Osteoblast (primary cell): ENCODE measurements around the gene SPHK2. TPM values are rescaled to one million over a fixed set of nuclear protein-coding genes. Genes with fewer than 3 reads are reported as not detected.

Experiments used
- DNase-seq: peaks from one replicate; pipeline ENCODE4 v3.0.0; 2011; ENCODE audit warnings: low spot score, mixed read lengths; ENCODE audit not compliant: insufficient read length; ENCODE audit errors: missing footprints
- H2AFZ ChIP-seq: 2 replicates; pipeline ENCODE4 v1.6.0; 2011; ENCODE audit warnings: mild to moderate bottlenecking, low read length
- H3K27ac ChIP-seq: 2 replicates; pipeline ENCODE4 v1.5.1; 2011; ENCODE audit warnings: mild to moderate bottlenecking, low read depth, low read length, moderate library complexity
- H3K27me3 ChIP-seq: 2 replicates; pipeline ENCODE4 v1.6.0; 2012; ENCODE audit warnings: mild to moderate bottlenecking, control low read depth, inconsistent platforms, low read length, moderate library complexity; ENCODE audit not compliant: insufficient read depth
- H3K36me3 ChIP-seq: 2 replicates; pipeline ENCODE4 v1.5.1; 2011; ENCODE audit warnings: mild to moderate bottlenecking, low read length, control low read depth, moderate library complexity; ENCODE audit not compliant: insufficient read depth
- H3K4me1 ChIP-seq: 2 replicates; pipeline ENCODE4 v1.5.1; 2011; ENCODE audit warnings: mild to moderate bottlenecking, low read length, control low read depth, moderate library complexity; ENCODE audit not compliant: insufficient read depth
- H3K4me2 ChIP-seq: 2 replicates; pipeline ENCODE4 v1.6.0; 2011; ENCODE audit warnings: mild to moderate bottlenecking, low read length; ENCODE audit not compliant: insufficient read depth
- H3K4me3 ChIP-seq: fragments of 200-600 bp; sonication (generic); 3 replicates; pipeline ENCODE4 v1.5.1; 2012; ENCODE audit warnings: mild to moderate bottlenecking, low read length, inconsistent platforms; ENCODE audit not compliant: insufficient read depth
- H3K79me2 ChIP-seq: 2 replicates; pipeline ENCODE4 v1.6.0; 2012; ENCODE audit warnings: mild to moderate bottlenecking, low read length, control low read depth, inconsistent platforms; ENCODE audit not compliant: insufficient read depth
- H3K9me3 ChIP-seq: 2 replicates; pipeline ENCODE4 v1.5.1; 2011; ENCODE audit warnings: low read depth, low read length, control low read depth
- H4K20me1 ChIP-seq: 2 replicates; pipeline ENCODE4 v1.6.0; 2012; ENCODE audit warnings: mild to moderate bottlenecking, low read length, control low read depth; ENCODE audit not compliant: insufficient read depth
- CTCF ChIP-seq: IDR thresholded peaks from 2 replicates; pipeline ENCODE4 v1.5.1; 2011; ENCODE audit warnings: mild to moderate bottlenecking, low read depth, low read length, moderate library complexity; ENCODE audit errors: extremely low read depth
- total RNA-seq: library from RNA; depleted of rRNA; stranded (reverse); fragments of >200 nt; gene quantifications from 2 replicates; pipeline ENCODE4 v1.2.3, GENCODE V29; 2012

SPHK2 gene
- total RNA-seq, 1 donor = 13.0 TPM

GRCh38 chr19:48644839-48645619, 25.7 kb downstream of the SPHK2 start:
- TF ChIP-seq CTCF = no peak
- no peaks in the 10 kb centered on the region for H3K9me3 ChIP-seq
- H3K36me3 ChIP-seq = no peaks in the 10 kb centered on the region
- H3K4me1 ChIP-seq = peaks cover 24% of the 10 kb centered on the region
- H2AFZ ChIP-seq = no peak overlapping the region
- H4K20me1 ChIP-seq = no peaks in the 10 kb centered on the region
- peak overlapping the region; percentile 70 for H3K4me3 ChIP-seq
- peaks cover 3% of the 10 kb centered on the region for H3K27me3 ChIP-seq
- H3K4me2 ChIP-seq = peak overlapping the region; percentile 76
- peak; percentile 91 for DNase-seq
- no peaks in the 10 kb centered on the region for H3K79me2 ChIP-seq
- H3K27ac ChIP-seq = no peak overlapping the region

GRCh38 chr19:48645620-48646000, 26.3 kb downstream of the SPHK2 start:
- H3K4me3 ChIP-seq = peak overlapping the region; percentile 70
- H3K27ac ChIP-seq = no peak overlapping the region
- no peak for TF ChIP-seq CTCF
- DNase-seq = peak; percentile 74
- peak overlapping the region; percentile 76 for H3K4me2 ChIP-seq
- H3K4me1 ChIP-seq = peaks cover 24% of the 10 kb centered on the region
- H4K20me1 ChIP-seq = no peaks in the 10 kb centered on the region
- peak overlapping the region; percentile 87 for H2AFZ ChIP-seq
- no peaks in the 10 kb centered on the region for H3K36me3 ChIP-seq
- H3K9me3 ChIP-seq = no peaks in the 10 kb centered on the region
- H3K79me2 ChIP-seq = no peaks in the 10 kb centered on the region
- peaks cover 3% of the 10 kb centered on the region for H3K27me3 ChIP-seq

DNA sequence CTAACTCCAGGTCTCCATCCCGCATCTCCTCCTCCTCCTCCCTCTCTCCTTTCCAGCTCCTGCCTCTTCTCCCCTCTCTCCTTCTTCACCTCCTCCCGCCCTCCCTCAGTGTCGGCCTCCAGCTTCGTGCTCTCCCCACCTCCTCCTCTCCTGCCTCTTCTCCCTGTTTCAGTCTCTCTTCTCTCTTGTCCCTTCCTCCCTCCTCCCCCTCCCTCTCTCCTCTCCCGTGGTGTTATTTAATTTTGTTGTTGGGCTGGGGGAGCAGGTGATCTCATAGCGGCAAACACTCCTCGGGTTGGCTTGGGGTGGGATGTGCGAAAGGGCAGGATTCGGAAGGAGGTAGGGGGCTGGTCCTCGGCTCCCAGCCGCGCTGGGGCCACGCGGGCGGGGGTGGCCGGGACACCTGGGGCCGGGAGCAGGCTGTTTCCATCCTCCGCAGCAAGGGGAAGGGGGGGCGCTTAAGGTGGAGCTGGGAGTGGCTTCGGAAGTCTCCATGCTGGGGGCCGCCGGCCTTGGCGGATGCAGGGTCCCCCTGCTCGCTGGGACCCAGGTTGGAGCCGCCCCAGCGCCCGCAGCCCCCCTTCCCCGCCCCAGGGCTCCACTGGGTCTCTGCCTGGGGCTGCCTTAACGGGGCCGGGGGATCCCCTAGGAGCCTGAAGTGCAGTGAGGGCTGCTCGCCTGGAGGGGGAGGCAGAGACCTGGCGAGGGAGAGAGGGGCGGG, 26.9 kb downstream of the SPHK2 start, which contains the start of gene CA11:
CA11 (minus strand) TSS at position 187 of the 721 bp plus-strand sequence. CDS start 555 bp downstream, outside the sequence.
- Histone ChIP-seq H3K4me2 (peak within 1 kb of the TSS; percentile 76), H3K4me1 (peaks cover 24% of the 10 kb centered on the region), H4K20me1 (no peaks in the 10 kb centered on the region), H3K36me3 (no peaks in the 10 kb centered on the region), H3K79me2 (no peaks in the 10 kb centered on the region), H2AFZ (peak within 1 kb of the TSS; percentile 87), H3K4me3 (peak within 1 kb of the TSS; percentile 70), H3K27me3 (peaks cover 3% of the 10 kb centered on the region), H3K9me3 (no peaks in the 10 kb centered on the region), H3K27ac (no peak within 1 kb of the TSS)
- peak; percentile 66 for TF ChIP-seq CTCF
- DNase-seq = peak; percentile 97

DNA sequence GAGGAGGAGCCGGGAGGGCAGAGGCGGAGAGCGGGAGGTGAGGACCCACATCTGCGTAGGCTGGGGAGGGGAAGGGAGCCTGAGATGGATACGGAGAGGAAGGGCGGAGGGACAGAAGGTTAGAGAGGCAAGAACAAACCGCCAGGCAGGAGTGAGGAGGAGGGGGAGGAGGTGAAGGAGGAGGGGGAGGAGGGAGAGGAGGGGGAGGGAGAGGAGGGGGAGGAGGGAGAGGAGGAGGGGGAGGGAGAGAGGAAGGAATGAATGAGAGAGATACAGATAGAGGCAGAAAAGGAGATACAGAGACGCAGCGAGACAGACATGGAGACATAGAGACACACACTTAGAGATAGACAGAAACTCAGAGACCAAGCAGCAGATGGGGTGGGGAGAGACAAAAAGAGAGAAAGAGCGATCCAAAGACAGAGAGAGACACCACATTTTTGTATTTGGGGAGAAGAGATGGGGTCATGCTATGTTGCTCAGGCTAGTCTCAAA, 27.5 kb downstream of the SPHK2 start:
- Histone ChIP-seq H3K27ac (no peak overlapping the region), H2AFZ (peak overlapping the region; percentile 87), H3K79me2 (no peaks in the 10 kb centered on the region), H3K4me3 (peak overlapping the region; percentile 70), H3K4me2 (peak overlapping the region; percentile 76), H3K4me1 (peaks cover 24% of the 10 kb centered on the region), H3K9me3 (no peaks in the 10 kb centered on the region), H4K20me1 (no peaks in the 10 kb centered on the region), H3K27me3 (peaks cover 3% of the 10 kb centered on the region), H3K36me3 (no peaks in the 10 kb centered on the region)
- no peak for TF ChIP-seq CTCF
- DNase-seq = peak; percentile 47
